Adrenal gland (tissue), 12 donors: ENCODE data around the gene MRPL36. TPM values are rescaled to one million over a fixed set of nuclear protein-coding genes. Genes with fewer than 3 reads are reported as not detected.

ENCODE experiments used
- DNase-seq, 7 donors: peaks; one replicate each; pipeline ENCODE4 v3.0.0-alpha.2; 2019 to 2020
- H3K27ac ChIP-seq, 5 donors: fragments of 200-600 bp; sonication (generic) in 4 of 5; 1 replicate in 3 of 5; 2 replicates in 2 of 5; pipeline versions ENCODE4 v1.5.1 to v1.8.0; 2016 to 2020; ENCODE audit warnings: mild to moderate bottlenecking in 1 of 5
- H3K27me3 ChIP-seq: fragments of 200-600 bp; 2 replicates; pipeline ENCODE4 v1.8.0; 2021
- H3K36me3 ChIP-seq, 2 donors: fragments of 200-600 bp; replicated peaks in 1 of 2; 1 replicate in 1 of 2; 2 replicates in 1 of 2; pipeline versions ENCODE4 v1.5.1 to v1.8.0; 2018 to 2022
- H3K4me1 ChIP-seq, 2 donors: fragments of 200-600 bp; replicated peaks in 1 of 2; 1 replicate in 1 of 2; 2 replicates in 1 of 2; pipeline versions ENCODE4 v1.5.1 to v1.8.0; 2018 to 2021
- H3K4me3 ChIP-seq, 4 donors: fragments of 200-600 bp; sonication (generic) in 3 of 4; one replicate each; pipeline ENCODE4 v1.5.1; 2016 to 2018
- H3K9me3 ChIP-seq, 3 donors: fragments of 200-600 bp; sonication (generic) in 1 of 3; replicated peaks in 1 of 3; 1 replicate in 2 of 3; 2 replicates in 1 of 3; pipeline versions ENCODE4 v1.5.1 to v1.8.0; 2016 to 2021
- POLR2A ChIP-seq, 2 donors: fragments of 450-650 bp; IDR thresholded peaks; one replicate each; pipeline ENCODE4 v1.6.1; 2017; ENCODE audit warnings: antibody characterized with exemption in 2 of 2, mild to moderate bottlenecking in 2 of 2, moderate library complexity in 1 of 2
- WGBS, 4 donors: extraction: QIAGEN DNeasy Blood & Tissue Kit in 2 of 4; methylation state at CpG; one replicate each; pipeline versions ENCODE4 v1.1.5 to v1.1.7; 2013 to 2017; 5-methylcytosine and 5-hydroxymethylcytosine counted together
- intact Hi-C, 2 donors: fragments of 100-400 bp; cut with DNase I; formaldehyde crosslinking; loops; one replicate each; pipeline versions ENCODE4 v1.14.1 to v1.15.0; 2022 to 2023
- polyA plus RNA-seq, 3 donors: library from polyadenylated mRNA; stranded (reverse); fragments of 200-250 nt in 2 of 3; fragments of 350-450 nt in 1 of 3; fragmentation: Illumina TruSeq in 1 of 3; extraction: RNeasy Lipid Tissue Mini Kit (QIAGEN cat#74804) in 1 of 3; gene quantifications; one replicate each; pipeline ENCODE4 v1.2.3, GENCODE V29; 2013 to 2014
- total RNA-seq, 9 donors: library from RNA; depleted of rRNA in 4 of 9; stranded (reverse); fragments of >200 nt in 4 of 9; fragments of 120-200 nt in 1 of 9; fragmentation: NEBNext Ultra II Directional in 1 of 9; extraction: Animal tissue kit (Norgen Biotek cat#: 25700) in 1 of 9; gene quantifications; one replicate each; pipeline versions ENCODE4 v1.1.0 to v1.2.4, GENCODE V29; 2013 to 2023
- TF ChIP-seq, protein P1 (sequence below), 6 experiments: fragments of 450-650 bp in 4 of 6; fragments of 200-600 bp in 2 of 6; sonication (generic) in 1 of 6; IDR thresholded peaks; 1 replicate in 5 of 6; 2 replicates in 1 of 6; pipeline versions ENCODE4 v1.5.1 to v1.8.0; 2016 to 2021; ENCODE audit warnings: antibody characterized with exemption in 6 of 6, mild to moderate bottlenecking in 2 of 6, moderate library complexity in 1 of 6
- donor health status: healthy with polysubstance abuse.
- donor health status: Bipolar disorder and iron deficiency.
- donor health status: DM: yes; HTN: yes; CAD: no.
- donor health status: DM: no; HTN: no; CAD: no.
- donor health status: DM: no; HTN: no; CAD: no.
- donor health status: DM: yes; HTN: yes; CAD: no.

MRPL36 gene
- total and polyA plus RNA-seq, 12 donors = 23.3 to 97.4 (median 61.3) TPM

DNA sequence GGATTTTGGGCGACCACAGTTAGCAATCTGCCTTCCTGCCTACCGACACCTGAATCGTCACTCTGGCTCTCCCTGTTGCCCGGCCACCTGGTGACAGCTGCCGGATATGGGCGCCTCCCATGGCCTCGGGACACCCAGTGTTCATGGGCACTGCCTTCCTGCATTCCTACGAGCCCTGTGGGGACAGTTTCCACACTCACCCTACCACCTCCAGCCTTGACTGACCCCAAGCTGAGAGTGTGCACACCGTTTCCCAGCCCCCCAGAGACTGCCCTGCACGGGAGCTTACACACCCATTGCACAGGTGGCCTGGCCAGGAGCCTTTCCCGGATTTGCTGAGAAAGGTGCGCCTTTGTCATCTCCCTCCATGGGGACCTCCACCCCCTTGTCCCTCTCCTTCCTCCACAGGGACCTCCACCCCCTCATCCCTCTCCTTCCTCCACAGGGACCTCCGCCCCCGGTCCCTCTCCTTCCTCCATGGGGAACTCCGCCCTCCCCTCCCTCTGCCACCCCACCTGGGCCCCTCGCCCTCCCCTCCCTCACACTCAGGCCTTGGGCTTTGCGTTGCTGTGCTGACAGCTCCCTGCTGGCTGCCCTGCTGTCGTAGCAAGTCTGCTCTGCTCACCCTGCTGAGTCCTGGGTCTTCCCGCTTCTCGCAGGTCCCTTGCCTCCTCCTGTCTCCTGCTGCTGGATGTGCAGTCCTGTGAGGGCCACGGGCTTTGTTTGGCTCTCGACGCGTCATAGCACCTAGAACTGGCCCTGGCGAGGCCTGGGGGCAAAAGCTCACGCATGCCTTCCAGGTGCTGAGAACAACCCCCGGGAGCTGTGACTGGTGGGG is 48.4 kb downstream of the MRPL36 start:
- H3K4me3 ChIP-seq = no peak overlapping the region
- no peaks in the 10 kb centered on the region for H3K4me1 ChIP-seq
- intact Hi-C loops = no loop called here
- TF ChIP-seq POLR2A (IDR thresholded peaks at IDR 0.05) = no peak
- TF ChIP-seq, protein P1, sequence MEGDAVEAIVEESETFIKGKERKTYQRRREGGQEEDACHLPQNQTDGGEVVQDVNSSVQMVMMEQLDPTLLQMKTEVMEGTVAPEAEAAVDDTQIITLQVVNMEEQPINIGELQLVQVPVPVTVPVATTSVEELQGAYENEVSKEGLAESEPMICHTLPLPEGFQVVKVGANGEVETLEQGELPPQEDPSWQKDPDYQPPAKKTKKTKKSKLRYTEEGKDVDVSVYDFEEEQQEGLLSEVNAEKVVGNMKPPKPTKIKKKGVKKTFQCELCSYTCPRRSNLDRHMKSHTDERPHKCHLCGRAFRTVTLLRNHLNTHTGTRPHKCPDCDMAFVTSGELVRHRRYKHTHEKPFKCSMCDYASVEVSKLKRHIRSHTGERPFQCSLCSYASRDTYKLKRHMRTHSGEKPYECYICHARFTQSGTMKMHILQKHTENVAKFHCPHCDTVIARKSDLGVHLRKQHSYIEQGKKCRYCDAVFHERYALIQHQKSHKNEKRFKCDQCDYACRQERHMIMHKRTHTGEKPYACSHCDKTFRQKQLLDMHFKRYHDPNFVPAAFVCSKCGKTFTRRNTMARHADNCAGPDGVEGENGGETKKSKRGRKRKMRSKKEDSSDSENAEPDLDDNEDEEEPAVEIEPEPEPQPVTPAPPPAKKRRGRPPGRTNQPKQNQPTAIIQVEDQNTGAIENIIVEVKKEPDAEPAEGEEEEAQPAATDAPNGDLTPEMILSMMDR (IDR thresholded peaks at IDR 0.05) = no peak
- no peak overlapping the region for H3K27ac ChIP-seq
- 51 to 64% (median 55%) methylated on average over 16 to 27 of the region's 27 CpGs for WGBS, 4 donors
- H3K9me3 ChIP-seq = no peaks in the 10 kb centered on the region
- no peaks in the 10 kb centered on the region for H3K27me3 ChIP-seq
- DNase-seq = peak in 2 of 7 donors; percentile 3 to 25
- H3K36me3 ChIP-seq = no peaks in the 10 kb centered on the region

DNA sequence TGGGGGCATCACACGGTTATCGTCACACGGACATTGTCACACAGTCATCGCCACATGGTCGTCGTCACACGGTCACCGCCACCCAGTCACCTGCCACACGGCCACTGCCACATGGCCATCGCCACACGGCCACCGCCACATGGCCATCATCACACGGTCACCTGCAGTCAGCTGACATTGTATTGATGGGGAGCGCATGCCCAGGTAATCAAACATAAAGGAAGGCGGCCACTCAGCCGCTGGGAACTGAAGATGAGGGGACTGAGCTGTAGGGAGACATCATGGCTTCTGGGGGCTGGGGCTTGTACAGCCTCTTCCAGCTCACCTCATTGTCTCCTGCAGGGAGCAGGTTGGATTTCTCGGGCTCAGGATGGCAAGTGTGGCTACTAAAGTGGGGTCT is 49.2 kb downstream of the MRPL36 start:
- Histone ChIP-seq H3K27ac (no peak overlapping the region), H3K36me3 (no peaks in the 10 kb centered on the region), H3K4me1 (no peaks in the 10 kb centered on the region), H3K4me3 (no peak overlapping the region), H3K27me3 (no peaks in the 10 kb centered on the region), H3K9me3 (no peaks in the 10 kb centered on the region)
- TF ChIP-seq POLR2A (IDR thresholded peaks at IDR 0.05) = no peak
- TF ChIP-seq, protein P1 (IDR thresholded peaks at IDR 0.05) = no peak
- DNase-seq = peak in 1 of 7 donors; percentile 3
- intact Hi-C loops = no loop called here
- 86 to 94% (median 88%) methylated on average over 17 of the region's 17 CpGs for WGBS, 4 donors

GRCh38 chr5:1749346-1750124 is 50.1 kb downstream of the MRPL36 start:
- Histone ChIP-seq H3K9me3 (no peaks in the 10 kb centered on the region), H3K4me1 (no peaks in the 10 kb centered on the region), H3K36me3 (no peaks in the 10 kb centered on the region), H3K27ac (no peak overlapping the region), H3K4me3 (no peak overlapping the region), H3K27me3 (no peaks in the 10 kb centered on the region)
- intact Hi-C loops = no loop called here
- no peak for TF ChIP-seq POLR2A (IDR thresholded peaks at IDR 0.05)
- TF ChIP-seq, protein P1 (IDR thresholded peaks at IDR 0.05) = no peak
- 81 to 87% (median 84%) methylated on average over 14 to 19 of the region's 19 CpGs for WGBS, 4 donors
- peak in 1 of 7 donors; percentile 11 for DNase-seq

- intact Hi-C loops = no loop called here
- H3K27ac ChIP-seq = no peak overlapping the region
- H3K4me3 ChIP-seq = no peak overlapping the region
- H3K4me1 ChIP-seq = no peaks in the 10 kb centered on the region
- no peaks in the 10 kb centered on the region for H3K9me3 ChIP-seq
- TF ChIP-seq POLR2A (IDR thresholded peaks at IDR 0.05) = no peak
- TF ChIP-seq, protein P1 (IDR thresholded peaks at IDR 0.05) = no peak
- H3K36me3 ChIP-seq = no peaks in the 10 kb centered on the region
- H3K27me3 ChIP-seq = no peaks in the 10 kb centered on the region
- DNase-seq = peak in 1 of 7 donors; percentile 5
- 74 to 85% (median 81%) methylated on average over 14 to 19 of the region's 19 CpGs for WGBS, 4 donors
Measured at GRCh38 chr5:1748845-1749244, 50.8 kb downstream of the MRPL36 start.
